ENCODE results near the gene LRP1B. TPM values are rescaled to one million over a fixed set of nuclear protein-coding genes. Genes with fewer than 3 reads are reported as not detected.

The LRP1B gene
- total RNA-seq, 2 experiments from 2014 or later, result not detected

- ATAC-seq, result no peak
- intact Hi-C loops (cut with DNase I, micrococcal nuclease), result no loop called here
- POLR2A ChIA-PET, result no interaction called here
- CTCF ChIA-PET, result no interaction called here
- Mint-ChIP-seq H3K9me3 (ENCODE audit: low read depth) (peaks cover 7% of the 10 kb centered on the region), H3K4me1 (no peaks in the 10 kb centered on the region), H3K36me3 (ENCODE audit: low read depth) (no peaks in the 10 kb centered on the region), H3K4me3 (no peak overlapping the region), H3K27ac (no peak overlapping the region), H3K27me3 (no peaks in the 10 kb centered on the region)
- DNase-seq, result no peak
Measured at GRCh38 chr2:140201572-140201971, 1929.2 kb downstream of the LRP1B start.

DNA sequence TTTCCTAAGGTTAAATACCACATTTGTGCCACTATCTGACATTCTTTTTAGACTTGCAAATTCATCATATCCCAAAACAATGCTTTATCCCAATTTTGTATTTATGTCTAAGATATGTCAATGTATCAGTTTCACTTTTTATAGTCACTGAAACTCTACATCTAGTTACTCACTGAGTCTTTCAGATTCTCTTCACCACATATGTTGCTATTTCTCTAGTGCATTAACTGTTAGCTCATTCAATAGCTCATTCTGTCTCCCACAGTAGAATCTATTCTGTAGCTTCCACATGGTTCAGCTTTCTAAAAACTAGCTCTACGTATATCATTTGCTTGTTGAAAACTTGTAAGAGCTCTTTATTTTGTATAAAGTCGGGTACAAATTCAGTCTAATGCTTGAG, 1930.1 kb downstream of the LRP1B start:
- POLR2A ChIA-PET, result no interaction called here
- no peaks in the 10 kb centered on the region for H3K4me1 Mint-ChIP-seq
- DNase-seq, result no peak
- H3K4me3 Mint-ChIP-seq, result no peak overlapping the region
- H3K27me3 Mint-ChIP-seq, result no peaks in the 10 kb centered on the region
- peaks cover 5% of the 10 kb centered on the region for H3K9me3 Mint-ChIP-seq (ENCODE audit: low read depth)
- no peak for ATAC-seq
- H3K36me3 Mint-ChIP-seq (ENCODE audit: low read depth), result no peaks in the 10 kb centered on the region
- intact Hi-C loops (cut with DNase I, micrococcal nuclease), result no loop called here
- no peak overlapping the region for H3K27ac Mint-ChIP-seq
- CTCF ChIA-PET, result no interaction called here

GRCh38 chr2:140200307-140200706, 1930.5 kb downstream of the LRP1B start:
- H3K9me3 Mint-ChIP-seq (ENCODE audit: low read depth), result peaks cover 4% of the 10 kb centered on the region
- ChIA-PET POLR2A (no interaction called here), CTCF (no interaction called here)
- intact Hi-C loops (cut with DNase I, micrococcal nuclease), result no loop called here
- no peaks in the 10 kb centered on the region for H3K36me3 Mint-ChIP-seq (ENCODE audit: low read depth)
- H3K4me3 Mint-ChIP-seq, result no peak overlapping the region
- H3K4me1 Mint-ChIP-seq, result no peaks in the 10 kb centered on the region
- ATAC-seq (no peak), DNase-seq (no peak)
- no peak overlapping the region for H3K27ac Mint-ChIP-seq
- no peaks in the 10 kb centered on the region for H3K27me3 Mint-ChIP-seq

DNA sequence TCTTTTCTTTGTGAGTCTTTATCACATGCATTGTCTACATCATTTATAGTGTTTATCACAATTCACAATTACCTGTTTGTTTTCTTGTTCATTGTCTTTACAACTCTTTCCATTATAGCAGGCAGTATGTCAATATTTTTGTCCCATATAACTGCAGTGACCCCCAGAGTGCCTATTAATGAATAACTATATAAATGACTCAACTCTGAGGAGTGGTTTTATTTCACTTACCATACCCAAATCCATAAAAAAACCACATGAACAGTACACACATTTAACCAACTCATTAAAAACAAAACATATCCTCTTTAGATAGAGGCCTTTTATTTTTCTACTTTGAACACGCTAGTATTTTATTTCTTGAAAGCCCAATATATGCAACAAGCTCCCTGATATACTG, 1931.5 kb downstream of the LRP1B start:
- POLR2A ChIA-PET, result no interaction called here
- CTCF ChIA-PET, result no interaction called here
- no peak overlapping the region for H3K4me3 Mint-ChIP-seq
- no peaks in the 10 kb centered on the region for H3K27me3 Mint-ChIP-seq
- H3K27ac Mint-ChIP-seq, result no peak overlapping the region
- no peaks in the 10 kb centered on the region for H3K4me1 Mint-ChIP-seq
- ATAC-seq, result no peak
- no peak for DNase-seq
- H3K9me3 Mint-ChIP-seq (ENCODE audit: low read depth), result peaks cover 6% of the 10 kb centered on the region
- intact Hi-C loops (cut with DNase I, micrococcal nuclease), result no loop called here
- H3K36me3 Mint-ChIP-seq (ENCODE audit: low read depth), result no peaks in the 10 kb centered on the region

- Mint-ChIP-seq H3K9me3 (ENCODE audit: low read depth) (peaks cover 11% of the 10 kb centered on the region), H3K36me3 (ENCODE audit: low read depth) (no peaks in the 10 kb centered on the region)
- CTCF ChIA-PET, result no interaction called here
Measured at GRCh38 chr2:140187086-140187485, 1943.7 kb downstream of the LRP1B start.

GRCh38 chr2:140186313-140186712, 1944.5 kb downstream of the LRP1B start:
- H3K4me1 Mint-ChIP-seq, result no peaks in the 10 kb centered on the region
- CTCF ChIA-PET, result no interaction called here
- H3K27me3 Mint-ChIP-seq, result no peaks in the 10 kb centered on the region
- ATAC-seq, result no peak
- H3K27ac Mint-ChIP-seq, result no peak overlapping the region
- POLR2A ChIA-PET, result no interaction called here
- no peaks in the 10 kb centered on the region for H3K36me3 Mint-ChIP-seq (ENCODE audit: low read depth)
- no peak overlapping the region for H3K4me3 Mint-ChIP-seq
- peaks cover 11% of the 10 kb centered on the region for H3K9me3 Mint-ChIP-seq (ENCODE audit: low read depth)
- intact Hi-C loops (cut with DNase I, micrococcal nuclease), result no loop called here
- no peak for DNase-seq

More at GRCh38 chr2:140187086-140187485, 1943.7 kb downstream of the LRP1B start:
- Mint-ChIP-seq H3K4me1 (no peaks in the 10 kb centered on the region), H3K27me3 (no peaks in the 10 kb centered on the region), H3K27ac (no peak overlapping the region), H3K4me3 (no peak overlapping the region)
- ATAC-seq (no peak), DNase-seq (no peak)
- intact Hi-C loops (cut with DNase I, micrococcal nuclease), result no loop called here
- POLR2A ChIA-PET, result no interaction called here

- POLR2A ChIA-PET, result no interaction called here
- intact Hi-C loops (cut with DNase I, micrococcal nuclease), result no loop called here
- CTCF ChIA-PET, result no interaction called here
- Mint-ChIP-seq H3K9me3 (ENCODE audit: low read depth) (peaks cover 15% of the 10 kb centered on the region), H3K36me3 (ENCODE audit: low read depth) (no peaks in the 10 kb centered on the region), H3K27me3 (no peaks in the 10 kb centered on the region), H3K27ac (no peak overlapping the region), H3K4me3 (no peak overlapping the region), H3K4me1 (no peaks in the 10 kb centered on the region)
- ATAC-seq (no peak), DNase-seq (no peak)
Measured at GRCh38 chr2:140185076-140185475, 1945.7 kb downstream of the LRP1B start.

GRCh38 chr2:140183056-140183765, 1947.6 kb downstream of the LRP1B start:
- DNase-seq (no peak), ATAC-seq (no peak)
- Mint-ChIP-seq H3K4me3 (no peak overlapping the region), H3K4me1 (no peaks in the 10 kb centered on the region), H3K27me3 (no peaks in the 10 kb centered on the region), H3K36me3 (ENCODE audit: low read depth) (no peaks in the 10 kb centered on the region), H3K27ac (no peak overlapping the region), H3K9me3 (ENCODE audit: low read depth) (peaks cover 12% of the 10 kb centered on the region)
- intact Hi-C loops (cut with DNase I, micrococcal nuclease), result no loop called here
- CTCF ChIA-PET, result no interaction called here
- POLR2A ChIA-PET, result no interaction called here

Small RNA genes lying within 50 kb of the gene (microRNA-seq; reads per million reads assigned to microRNA genes)
- not detected for gene MIR7157 (ENCODE audit: borderline replicate concordance)
